IPS DF 4.7 (cell line): ENCODE results near the gene GAS6.
"Not testable (repeated sequence)": the region's sequence is repeated elsewhere in the genome, so short reads cannot be mapped to it uniquely, and the experiment has no call there.

ENCODE experiments used
- DNase-seq: peaks from one replicate; pipeline ENCODE4 v3.0.0-alpha.2; 2013; ENCODE audit warnings: low spot score; ENCODE audit errors: extremely low read depth

The GAS6 gene

DNA sequence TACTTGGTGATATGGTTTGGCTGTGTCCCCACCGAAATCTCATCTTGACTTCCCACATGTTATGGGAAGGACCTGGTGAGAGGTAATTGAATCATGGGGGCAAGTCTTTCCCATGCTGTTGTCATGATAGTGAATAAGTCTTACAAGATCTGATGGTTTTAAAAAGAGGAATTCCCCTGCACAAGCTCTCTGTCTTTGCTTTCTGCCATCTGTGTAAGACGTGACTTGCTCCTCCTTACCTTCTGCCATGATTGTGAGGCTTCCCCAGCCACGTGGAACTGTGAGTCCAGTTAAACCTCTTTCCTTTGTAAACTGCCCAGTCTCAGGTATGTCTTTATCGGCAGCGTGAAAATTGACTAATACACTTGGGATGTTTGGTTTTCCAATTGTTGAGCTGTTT is 4.0 kb upstream of the GAS6 start:
- not testable (repeated sequence) for DNase-seq

DNA sequence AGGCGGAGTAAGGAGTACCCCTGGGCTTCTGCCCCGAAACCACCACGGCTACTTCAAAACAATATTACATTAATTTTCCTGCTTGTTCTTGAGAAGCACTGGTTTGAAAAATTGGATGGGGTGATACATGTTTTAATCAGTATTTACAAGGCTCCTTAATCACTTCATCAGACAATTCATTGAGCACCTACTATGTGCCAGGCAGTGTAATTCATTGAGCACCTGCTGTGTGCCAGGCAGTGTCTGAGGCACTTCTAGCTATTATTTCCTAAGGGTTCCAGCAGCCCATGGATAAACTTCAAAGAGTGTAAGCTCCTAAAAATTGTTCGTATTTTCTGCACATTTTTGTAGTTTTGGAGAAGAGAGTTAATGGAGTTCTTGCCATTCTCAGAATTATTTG is 1.6 kb upstream of the GAS6 start:
- DNase-seq = no peak

DNA sequence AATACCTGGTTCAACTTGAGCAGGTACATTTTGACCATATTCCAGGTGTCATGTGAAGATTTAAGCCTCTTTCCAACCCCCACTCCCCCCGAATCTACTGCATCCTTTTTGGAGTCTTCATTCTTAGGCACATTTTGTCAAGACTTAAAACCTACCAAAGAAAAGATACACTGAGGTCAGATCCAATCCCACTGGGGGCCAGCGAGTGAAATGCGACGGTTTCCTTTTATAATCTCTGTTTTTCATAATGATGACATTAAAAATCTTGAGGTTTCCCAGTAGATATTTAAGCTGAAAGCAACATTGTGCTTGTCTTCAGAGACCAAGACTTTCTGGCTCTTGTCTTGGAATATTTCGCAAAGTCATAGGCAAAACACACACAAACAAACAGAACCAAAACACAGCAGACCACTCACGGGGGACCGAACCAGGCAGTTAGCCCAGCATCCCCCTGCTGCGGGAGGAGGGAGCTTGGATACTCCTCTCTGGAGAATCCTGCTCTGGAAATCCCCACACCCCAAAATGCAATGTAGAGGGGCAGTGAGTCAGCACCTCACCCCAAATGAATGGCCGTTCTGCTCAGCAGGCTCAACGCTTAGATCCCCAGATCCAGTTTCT is 506 bp upstream of the GAS6 start:
- no peak for DNase-seq

DNA sequence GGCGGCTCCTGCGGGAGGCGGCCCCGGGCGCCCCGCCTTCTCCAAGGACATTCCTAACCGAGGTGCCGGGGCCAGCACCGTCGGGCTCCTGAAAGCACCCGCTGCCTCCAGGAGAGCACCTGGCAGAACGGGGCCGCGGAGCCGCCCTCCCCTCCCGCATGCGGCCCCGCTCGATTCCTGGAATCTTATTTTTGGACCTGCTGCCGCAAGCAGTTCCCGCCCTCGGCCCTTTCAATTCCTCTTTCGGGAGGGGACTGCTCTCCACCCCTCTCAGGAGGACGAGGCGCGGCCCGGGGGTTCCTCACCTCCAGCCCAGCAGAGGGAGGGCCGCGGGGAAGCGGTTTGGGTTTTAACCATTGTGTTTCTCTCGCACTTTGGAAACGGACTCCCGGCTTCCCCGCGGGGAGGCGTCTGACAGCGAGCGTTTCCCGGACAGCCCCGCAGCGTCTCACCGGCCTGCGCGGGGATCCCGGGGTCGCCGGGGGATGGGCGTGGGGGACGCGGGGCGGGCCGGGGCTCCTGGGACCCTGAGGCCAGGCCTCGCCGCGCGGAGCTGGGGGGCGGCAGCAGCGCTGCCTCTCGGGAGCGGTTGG is 849 bp downstream of the GAS6 start:
- no peak for DNase-seq

DNA sequence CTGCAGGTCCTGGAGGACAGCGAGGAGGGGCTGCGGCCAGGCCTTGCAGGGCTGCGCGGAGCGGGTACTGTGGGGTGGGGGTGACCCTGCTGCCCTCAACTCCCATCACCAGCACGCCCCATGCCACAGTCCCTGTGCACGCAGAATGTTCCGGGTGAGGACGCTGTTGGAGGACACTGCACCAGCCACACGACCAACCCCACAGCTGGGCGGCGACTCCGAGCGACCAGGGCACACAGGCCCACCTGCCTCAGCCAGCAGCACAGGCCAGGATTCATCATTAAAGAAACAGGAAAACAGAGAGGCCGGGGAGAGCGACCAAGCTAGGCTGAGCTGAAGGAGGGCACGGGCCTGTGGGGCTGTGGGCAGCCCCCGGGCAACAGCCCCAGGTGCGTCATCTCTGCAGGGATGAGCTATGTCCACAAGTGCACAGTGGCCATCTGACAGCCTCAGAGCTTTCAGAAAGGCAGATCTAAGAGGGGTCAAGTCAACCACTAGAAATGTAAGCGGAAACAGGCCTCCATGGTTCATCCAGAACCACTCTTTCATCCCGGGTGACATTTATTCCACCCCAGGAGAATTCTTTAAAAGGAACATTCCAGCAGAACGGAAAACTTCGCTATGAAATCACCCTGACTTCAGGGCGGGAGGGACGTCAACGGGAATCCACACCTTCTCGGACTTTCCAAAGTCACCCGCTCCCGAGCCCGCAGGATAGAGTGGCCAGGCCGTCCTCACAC is 1.5 kb downstream of the GAS6 start:
- no peak for DNase-seq

DNA sequence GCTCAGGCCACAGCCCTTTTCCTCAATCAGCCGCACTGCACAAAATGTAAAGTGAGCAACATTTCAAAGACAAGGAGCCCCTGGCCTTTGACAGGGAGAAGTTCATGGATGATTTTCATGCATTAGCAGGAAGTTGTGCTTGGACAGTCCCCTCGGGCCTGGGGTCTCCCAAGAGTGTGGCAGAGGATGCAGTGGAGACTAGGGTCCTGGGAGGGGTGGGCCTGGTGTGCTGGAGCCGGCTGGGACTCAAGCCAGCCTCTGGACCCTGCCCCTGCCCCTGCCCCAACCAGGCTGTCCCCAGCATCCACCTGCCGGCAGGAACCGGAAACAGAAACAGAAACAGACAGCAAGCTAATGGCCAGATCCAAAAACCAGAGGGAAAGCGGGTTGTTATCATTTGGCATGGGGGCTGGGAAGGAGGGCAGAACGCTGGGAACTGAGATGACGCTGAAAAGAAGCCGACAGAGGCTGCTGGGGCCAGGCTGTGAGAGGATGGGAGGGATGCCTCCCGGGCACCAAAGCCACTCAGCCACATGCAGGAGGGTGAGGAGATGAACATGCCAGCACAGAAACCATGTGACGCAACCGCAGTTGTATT is 2.3 kb downstream of the GAS6 start:
- no peak for DNase-seq

DNA sequence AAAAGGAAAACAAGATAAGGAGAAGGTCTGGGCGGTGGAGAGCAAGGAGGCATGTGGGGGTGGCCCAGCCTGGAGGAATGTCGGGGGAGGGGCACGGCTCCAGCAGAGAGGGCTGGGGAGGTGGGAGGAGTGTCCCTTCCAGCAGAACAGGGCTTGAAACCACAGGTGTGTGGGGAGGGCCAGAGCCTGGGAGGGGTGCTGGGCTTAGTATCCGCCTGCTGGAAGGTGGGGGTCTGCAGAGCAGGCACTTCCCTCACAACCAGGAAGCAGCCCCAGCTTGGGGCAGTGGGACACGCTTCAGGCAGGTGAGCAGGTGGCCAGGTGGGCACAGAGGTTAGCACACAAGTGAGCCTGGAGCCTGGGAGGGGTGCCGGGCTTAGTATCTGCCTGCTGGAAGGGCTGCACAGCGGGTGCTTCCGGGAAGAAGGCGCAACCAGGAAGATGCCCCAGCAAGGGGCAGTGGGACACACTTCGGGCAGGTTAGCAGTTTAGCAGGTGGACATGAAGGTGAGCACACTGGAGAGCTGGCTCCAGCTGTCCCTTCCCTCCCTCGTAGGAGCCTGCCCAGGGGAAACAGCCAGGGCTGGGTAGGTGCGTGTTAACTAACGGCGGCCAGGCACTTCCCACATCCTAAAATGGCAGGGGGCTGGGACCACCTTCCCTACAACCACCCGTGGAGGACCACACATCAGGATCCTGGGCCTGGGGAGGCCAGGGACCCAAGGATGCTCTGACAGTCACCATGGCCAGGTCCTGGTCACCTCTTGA is 3.0 kb downstream of the GAS6 start:
- DNase-seq = no peak

DNA sequence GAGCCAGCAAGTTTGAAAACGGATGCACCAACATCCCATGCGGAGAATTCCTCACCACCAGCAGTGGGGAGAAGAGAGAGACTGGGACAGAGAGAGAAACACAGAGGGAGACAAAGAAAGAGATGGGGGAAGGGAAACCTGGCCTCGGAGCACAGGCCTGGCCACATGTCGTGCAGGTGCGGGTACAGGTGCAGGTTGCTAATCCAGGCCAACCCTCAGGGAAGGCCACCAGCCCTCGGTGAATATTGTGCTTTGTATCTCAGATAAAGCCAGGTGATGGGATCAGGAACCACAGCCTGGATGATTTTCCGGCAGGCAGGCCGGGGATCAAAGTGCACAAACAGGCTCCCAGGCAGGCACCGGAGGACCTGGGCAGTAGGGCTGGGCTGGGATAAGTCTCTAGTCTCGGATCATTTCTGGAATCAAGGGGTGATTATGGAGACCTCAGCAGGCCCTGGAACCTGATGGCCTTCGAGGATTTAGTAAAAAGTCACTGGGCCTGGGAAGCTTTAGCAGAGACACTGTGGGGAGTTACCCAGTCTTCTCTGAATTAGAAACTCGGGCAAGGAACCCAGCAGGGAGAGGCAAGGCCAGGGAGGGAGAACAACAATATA is 3.7 kb downstream of the GAS6 start:
- no peak for DNase-seq

DNA sequence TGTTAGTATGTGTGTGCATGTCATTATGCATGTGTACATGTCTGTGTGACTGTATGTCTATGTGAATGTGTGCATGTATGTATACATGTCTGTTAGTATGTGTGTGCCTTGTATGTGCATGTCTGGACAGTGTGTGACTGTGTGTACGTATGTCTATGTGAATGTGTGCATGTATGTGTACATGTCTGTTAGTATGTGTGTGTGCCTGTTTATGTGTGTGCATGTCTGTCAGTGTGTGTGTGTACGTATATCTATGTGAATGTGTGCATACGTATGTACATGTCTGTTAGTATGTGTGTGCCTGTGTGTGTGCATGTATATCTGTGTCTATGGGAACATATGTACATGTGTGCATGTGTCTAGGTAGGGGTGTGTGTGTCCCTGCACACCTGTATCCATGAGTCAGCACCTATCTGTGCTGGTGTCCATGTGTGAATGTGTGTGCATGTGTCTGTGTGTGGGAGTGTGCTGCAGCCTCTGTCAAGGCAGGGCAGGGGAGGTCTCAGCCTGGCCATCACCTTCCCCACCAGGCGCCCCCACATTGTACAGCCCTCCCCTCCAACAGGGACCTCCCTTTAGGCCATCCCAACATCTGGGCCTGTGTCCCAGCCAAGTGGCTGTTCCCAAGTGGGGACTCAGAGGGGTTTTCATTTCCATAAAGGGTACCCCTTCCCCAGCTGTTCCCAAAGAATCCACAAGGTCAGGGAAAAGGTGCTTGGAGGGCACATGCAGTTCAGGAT is 4.4 kb downstream of the GAS6 start:
- no peak for DNase-seq

DNA sequence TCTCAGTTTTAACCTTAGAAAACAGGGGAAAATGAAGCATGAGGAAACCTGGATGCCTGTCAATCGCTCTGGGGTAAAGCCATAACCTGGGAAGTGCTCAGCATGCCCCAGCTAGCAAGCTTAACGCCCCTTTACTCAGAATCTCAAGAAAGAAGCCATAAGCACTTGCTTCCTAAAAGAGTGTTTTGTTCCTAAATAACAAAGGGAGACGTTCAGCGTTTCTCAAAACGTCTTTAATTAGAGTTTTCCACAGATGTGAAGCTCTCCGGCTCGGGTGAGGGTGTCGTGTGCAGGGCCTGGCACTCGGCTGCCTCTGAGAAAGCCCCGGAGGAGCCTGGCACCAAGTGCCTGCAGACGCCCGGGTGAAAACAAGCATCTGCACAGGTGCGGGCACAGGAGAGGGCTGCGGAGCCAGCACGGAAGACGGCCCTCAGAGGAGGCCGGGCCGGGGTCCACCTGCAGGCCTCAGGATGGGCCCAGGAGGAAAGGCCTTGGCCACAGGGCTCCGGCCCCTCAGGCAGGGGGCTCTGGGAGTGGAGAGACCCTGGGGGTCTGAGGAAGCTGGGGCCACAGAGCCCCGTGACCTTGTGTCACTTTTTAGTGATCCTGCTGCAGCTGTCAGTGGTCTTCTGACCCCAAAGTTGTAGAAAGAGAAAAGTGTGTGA is 6.2 kb downstream of the GAS6 start:
- DNase-seq = no peak

DNA sequence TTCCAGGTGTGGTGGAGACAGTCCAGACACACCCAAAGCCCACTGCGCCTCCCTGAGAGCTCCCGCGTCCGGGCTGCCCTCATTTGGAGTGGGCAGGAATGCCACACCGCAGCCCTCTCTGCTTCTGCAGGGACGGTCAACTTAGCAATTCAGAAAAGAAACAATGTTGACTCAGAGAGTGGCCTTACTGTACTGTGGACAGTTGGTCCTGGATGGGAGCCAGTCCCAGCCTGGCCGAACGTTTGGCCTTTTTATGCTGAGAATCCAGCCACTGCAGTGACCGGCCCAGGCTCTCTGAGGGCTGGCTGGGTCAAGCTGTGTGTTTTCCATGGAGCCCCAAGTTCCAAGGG is 7.2 kb downstream of the GAS6 start:
- DNase-seq = no peak

DNA sequence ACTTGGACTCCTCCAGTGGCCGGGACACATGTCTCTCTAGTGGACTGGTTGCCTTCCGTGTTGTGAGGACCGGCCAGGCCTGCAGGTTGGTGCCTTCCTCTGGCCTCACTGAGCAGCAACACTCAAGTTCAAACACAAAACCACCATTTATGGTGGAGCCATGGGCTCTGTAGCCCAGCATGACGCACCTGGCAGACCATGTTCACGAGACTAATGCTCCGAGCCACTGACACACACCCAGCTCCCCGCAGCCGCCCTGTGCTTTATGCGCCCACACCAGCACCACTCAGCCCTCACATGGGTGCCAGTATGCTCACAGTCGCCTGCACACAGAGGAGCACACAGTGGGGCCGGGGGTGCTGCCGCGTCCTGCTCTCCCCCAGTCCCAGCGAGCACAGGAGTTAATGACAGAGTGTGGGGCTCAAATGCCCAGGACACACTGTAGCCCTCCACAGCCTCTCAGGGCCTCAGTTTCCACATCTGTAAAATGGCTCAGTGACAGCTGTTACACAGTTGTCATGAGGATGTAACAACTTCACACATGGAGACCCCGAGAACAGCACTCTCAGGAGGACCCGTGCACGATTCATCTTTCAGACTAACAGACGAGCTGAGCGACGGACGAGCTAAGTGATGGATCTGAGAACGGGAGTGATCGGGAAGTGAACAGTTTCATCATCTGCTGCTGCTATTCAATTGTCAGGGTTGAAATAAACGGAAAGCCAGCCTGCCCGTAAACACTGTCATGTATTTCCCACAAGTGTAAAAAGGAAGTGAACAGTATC is 7.8 kb downstream of the GAS6 start:
- no peak for DNase-seq

DNA sequence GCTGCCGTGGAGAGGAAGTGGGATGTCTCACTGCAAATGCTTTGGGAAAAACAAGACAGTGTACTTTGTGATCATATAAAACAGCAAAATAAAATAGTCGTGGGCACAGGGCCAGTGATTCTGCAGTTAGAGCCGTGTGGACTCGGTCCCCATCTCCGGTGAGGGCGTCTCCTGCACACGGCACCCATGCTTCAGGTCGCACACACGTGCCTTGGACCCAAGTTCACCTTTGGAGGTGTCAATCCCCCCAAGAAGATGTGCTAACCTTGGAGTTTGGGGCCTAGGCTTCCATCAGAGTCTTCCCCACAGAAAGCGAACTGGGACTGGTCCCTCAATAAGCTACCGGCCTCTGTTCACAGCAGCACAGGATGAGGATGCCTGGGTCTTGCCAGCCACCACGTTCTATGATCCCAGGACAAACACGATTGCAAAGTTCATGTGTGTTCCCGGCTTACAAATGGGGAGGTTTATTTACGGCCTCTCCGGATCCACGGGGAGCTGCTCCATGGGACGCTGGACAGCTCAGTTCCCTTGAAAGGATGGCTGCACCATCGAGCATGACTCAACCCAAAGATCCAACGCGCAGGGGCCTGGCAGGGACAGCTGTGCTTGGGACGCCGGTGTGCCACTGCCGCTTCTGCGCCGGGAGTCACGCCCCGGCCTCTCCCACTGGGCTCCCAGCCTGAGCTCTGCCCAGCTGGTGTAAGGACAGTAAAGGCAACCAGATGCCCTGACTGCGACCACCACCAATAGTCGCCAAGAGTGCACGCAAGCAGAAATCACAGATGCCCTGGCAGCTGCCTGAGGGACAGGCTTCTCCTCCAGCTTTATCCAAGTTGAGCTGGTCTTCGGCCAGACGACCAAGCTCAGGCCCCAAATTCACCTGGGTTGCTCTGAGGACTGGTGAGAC is 8.6 kb downstream of the GAS6 start:
- DNase-seq = no peak

DNA sequence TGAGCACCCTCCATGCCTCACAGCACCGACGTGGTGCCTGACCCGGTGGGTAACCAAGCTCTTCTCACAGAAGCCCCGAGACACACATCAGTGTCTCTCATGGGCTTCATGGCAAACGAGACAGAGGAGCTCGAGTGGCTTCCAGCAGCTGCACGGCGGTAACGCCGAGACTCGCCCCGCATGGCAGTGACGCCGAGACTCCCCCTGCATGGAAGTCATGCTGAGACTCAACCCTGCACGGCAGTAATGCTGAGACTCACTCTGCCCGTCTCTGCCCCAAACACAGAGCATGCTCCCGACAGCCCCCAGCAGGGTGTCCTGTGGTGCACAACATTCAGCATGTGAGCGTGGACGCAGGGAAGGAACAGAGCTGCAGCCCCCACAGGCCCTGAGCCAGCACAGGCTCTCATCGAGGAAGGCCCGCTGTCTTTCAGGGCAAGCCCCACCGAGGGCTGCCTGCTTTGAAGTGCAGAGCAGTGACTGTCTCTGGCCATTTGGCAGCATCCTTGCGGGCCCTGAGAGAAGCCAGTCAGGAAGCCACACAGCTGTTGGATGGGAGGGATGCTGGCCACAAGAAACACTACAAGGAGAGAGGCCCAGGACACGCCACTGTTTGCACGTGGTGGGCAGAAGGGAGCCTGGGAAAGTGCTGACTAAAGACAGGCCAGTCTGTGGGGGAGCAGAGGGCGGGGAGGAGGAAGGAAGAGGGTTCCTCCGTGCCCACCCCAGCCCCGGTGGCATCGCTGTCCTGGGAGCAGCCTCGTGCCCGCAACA is 9.5 kb downstream of the GAS6 start:
- no peak for DNase-seq

DNA sequence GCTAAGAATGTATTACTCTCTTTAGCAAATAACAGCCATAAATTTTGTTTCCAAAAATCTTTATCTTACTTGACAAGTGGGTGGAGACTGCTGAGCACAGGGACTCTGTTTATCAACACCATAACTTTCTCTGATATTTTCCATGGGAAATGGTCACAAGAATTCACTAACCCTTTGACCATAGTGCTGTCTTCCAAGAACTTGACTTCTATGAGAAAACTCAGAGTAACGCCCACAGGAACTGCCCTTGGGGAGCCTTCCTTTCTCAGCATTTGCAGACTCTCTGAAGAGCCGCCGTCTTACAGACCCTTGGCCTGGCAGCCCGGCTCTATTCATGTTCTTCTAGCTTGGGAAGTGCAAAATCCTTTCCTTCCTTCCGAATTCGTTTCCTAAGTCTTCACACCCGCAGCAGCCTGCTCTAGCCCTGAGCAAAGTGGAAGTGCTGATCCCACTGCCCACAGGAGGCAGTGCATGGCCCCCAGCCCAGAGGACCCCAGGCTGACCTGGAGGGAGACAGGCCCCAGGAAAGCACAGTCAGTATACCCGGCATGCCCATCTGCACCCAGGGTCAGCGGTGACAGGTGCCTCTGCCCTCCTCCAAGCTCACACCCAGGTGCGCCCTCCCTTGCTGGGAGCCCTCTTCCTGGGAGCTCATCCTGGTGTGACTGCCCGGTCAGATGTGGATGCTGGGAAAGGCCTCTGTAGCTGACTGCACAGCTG is 10.2 kb downstream of the GAS6 start:
- no peak for DNase-seq

DNA sequence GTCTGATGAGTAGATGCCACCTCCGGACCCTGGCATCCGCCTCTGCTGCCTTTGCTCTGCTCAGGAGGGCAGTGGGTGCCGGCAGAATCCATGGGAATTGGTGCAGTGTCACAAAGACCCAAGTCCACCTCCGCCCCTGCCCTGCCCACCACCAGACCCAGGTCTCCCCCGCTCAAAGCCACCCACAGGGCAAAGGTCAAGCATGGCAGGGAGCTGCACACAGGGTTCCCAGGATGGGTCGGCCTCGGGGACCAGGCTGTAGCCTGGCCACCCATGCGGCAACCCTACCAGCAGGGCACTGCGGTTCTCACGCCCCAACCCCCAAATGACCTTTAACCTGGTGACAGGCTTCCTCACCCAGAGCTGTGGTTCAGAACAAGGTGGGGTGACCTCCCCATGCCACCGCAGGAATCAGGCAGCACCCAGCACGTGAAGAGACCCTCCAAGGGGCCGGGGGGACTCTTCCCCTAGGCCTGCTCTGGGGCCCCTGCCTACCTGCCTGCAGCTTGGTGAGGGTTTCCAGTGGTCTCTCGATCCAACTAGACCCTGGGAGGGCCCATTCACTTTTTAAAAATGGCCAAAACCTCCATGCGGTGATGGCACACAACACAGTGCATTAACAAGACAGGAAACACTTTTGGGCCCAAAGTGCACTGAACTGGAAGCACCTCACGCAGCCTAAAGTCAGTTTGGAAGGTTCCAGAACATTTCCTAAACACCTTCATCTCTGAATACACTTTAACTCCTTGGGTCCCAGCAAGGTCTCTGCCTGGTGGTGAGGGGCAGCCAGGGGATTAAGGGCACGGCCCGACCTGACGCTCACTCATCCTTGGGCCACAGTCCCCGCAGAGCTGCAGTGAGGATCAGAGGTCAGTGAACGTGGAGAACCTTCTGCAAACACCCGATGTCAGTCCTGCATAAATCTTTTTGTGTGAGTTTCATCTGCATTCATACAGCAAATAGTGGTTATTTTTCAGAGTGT is 11.0 kb downstream of the GAS6 start:
- DNase-seq = no peak
